Uterus (tissue), 2 donors: ENCODE data around the gene NUBPL.

Experiments used
- POLR2A ChIP-seq, 2 donors: fragments of 450-650 bp; IDR thresholded peaks; one replicate each; pipeline ENCODE4 v1.6.1; 2016; ENCODE audit warnings: antibody characterized with exemption in 2 of 2, mild to moderate bottlenecking in 1 of 2, moderate library complexity in 1 of 2
- TF ChIP-seq, protein P1 (sequence below), 4 experiments: fragments of 200-600 bp in 2 of 4; fragments of 450-650 bp in 2 of 4; sonication (generic) in 2 of 4; IDR thresholded peaks; one replicate each; pipeline ENCODE4 v1.5.1; 2016 to 2019; ENCODE audit warnings: antibody characterized with exemption in 4 of 4, mild to moderate bottlenecking in 2 of 4, moderate library complexity in 1 of 4

- TF ChIP-seq, protein P1, sequence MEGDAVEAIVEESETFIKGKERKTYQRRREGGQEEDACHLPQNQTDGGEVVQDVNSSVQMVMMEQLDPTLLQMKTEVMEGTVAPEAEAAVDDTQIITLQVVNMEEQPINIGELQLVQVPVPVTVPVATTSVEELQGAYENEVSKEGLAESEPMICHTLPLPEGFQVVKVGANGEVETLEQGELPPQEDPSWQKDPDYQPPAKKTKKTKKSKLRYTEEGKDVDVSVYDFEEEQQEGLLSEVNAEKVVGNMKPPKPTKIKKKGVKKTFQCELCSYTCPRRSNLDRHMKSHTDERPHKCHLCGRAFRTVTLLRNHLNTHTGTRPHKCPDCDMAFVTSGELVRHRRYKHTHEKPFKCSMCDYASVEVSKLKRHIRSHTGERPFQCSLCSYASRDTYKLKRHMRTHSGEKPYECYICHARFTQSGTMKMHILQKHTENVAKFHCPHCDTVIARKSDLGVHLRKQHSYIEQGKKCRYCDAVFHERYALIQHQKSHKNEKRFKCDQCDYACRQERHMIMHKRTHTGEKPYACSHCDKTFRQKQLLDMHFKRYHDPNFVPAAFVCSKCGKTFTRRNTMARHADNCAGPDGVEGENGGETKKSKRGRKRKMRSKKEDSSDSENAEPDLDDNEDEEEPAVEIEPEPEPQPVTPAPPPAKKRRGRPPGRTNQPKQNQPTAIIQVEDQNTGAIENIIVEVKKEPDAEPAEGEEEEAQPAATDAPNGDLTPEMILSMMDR (IDR thresholded peaks at IDR 0.05): no peak
- no peak for TF ChIP-seq POLR2A (IDR thresholded peaks at IDR 0.05)
Observed at GRCh38 chr14:31884238-31884637, 323.0 kb downstream of the NUBPL start.
